ENCODE results near the gene UBE4A.
A peak's percentile ranks its signal among the peaks of the same experiment; 100 is the strongest.
"Not testable (repeated sequence)": the region's sequence is repeated elsewhere in the genome, so short reads cannot be mapped to it uniquely, and the experiment has no call there.

Gene UBE4A

GRCh38 chr11:118401151-118401879 lies 41.9 kb downstream of the UBE4A start, which contains the start of gene ATP5MG:
Gene ATP5MG, plus strand, starts transcription at chr11:118401606. Its CDS starts 60 bp downstream, at chr11:118401666.
- peak in 1 of 2 experiments; percentile 95 for DNase-seq

GRCh38 chr11:118401880-118402590 lies 42.6 kb downstream of the UBE4A start:
- DNase-seq = no peak

- DNase-seq = not testable (repeated sequence)
Measured at GRCh38 chr11:118402594-118402993, 43.2 kb downstream of the UBE4A start.

- no peak for DNase-seq
Measured at GRCh38 chr11:118406599-118407166, 47.3 kb downstream of the UBE4A start.

- DNase-seq = no peak
Measured at GRCh38 chr11:118410055-118410745, 50.8 kb downstream of the UBE4A start.

- no peak for DNase-seq
Measured at GRCh38 chr11:118411530-118411929, 52.1 kb downstream of the UBE4A start.

GRCh38 chr11:118412921-118413320 lies 53.5 kb downstream of the UBE4A start:
- no peak for DNase-seq

- no peak for DNase-seq
Measured at GRCh38 chr11:118415062-118415738, 55.8 kb downstream of the UBE4A start.

GRCh38 chr11:118415739-118416068 lies 56.3 kb downstream of the UBE4A start:
- DNase-seq = no peak

- not testable (repeated sequence) for DNase-seq
Measured at GRCh38 chr11:118416900-118417299, 57.5 kb downstream of the UBE4A start.

- DNase-seq = no peak
Measured at GRCh38 chr11:118417801-118418200, 58.4 kb downstream of the UBE4A start.

- DNase-seq = no peak
Measured at GRCh38 chr11:118418766-118419165, 59.4 kb downstream of the UBE4A start.

GRCh38 chr11:118427707-118428106 lies 68.3 kb downstream of the UBE4A start:
- DNase-seq = no peak

GRCh38 chr11:118430956-118431355 lies 71.6 kb downstream of the UBE4A start:
- no peak for DNase-seq

- no peak for DNase-seq
Measured at GRCh38 chr11:118434123-118434552, 74.7 kb downstream of the UBE4A start.

GRCh38 chr11:118434553-118435289 lies 75.3 kb downstream of the UBE4A start:
- DNase-seq = no peak

GRCh38 chr11:118435290-118435892 lies 76.0 kb downstream of the UBE4A start:
- peak; percentile 40 for DNase-seq

- DNase-seq = peak; percentile 91 to 96
Measured at GRCh38 chr11:118435893-118436624, 76.7 kb downstream of the UBE4A start, which contains the start of gene KMT2A. Gene KMT2A, plus strand, starts transcription at chr11:118436492. Its CDS starts 21 bp downstream, at chr11:118436513.

- DNase-seq = no peak
Measured at GRCh38 chr11:118436639-118437207, 77.3 kb downstream of the UBE4A start.
